ENCODE measurements around the gene PPP6R1. TPM values are rescaled to one million over a fixed set of nuclear protein-coding genes. Genes with fewer than 3 reads are reported as not detected.

Gene PPP6R1
- total RNA-seq, 1 experiment from 2014 or later = 172 TPM

DNA sequence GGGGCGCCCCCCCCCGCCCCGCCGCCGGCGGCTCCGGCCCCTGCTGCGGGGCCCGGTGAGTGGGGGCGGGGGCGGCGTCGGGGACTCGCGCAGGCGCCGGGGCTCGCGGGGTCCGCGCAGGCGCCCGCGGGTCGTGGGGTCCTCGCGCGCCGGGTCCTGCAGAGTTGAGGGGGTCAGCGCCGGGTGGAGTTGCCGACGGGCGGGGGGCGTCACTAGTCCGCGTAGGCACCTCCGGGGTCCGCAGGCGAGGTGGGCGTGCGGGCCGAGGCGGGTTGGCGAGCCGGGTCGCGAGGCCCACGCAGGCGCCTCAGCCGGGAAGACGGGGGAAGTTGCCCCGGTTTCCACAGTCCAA, 365 bp downstream of the PPP6R1 start (continued):
- TF ChIP-seq, protein P1, sequence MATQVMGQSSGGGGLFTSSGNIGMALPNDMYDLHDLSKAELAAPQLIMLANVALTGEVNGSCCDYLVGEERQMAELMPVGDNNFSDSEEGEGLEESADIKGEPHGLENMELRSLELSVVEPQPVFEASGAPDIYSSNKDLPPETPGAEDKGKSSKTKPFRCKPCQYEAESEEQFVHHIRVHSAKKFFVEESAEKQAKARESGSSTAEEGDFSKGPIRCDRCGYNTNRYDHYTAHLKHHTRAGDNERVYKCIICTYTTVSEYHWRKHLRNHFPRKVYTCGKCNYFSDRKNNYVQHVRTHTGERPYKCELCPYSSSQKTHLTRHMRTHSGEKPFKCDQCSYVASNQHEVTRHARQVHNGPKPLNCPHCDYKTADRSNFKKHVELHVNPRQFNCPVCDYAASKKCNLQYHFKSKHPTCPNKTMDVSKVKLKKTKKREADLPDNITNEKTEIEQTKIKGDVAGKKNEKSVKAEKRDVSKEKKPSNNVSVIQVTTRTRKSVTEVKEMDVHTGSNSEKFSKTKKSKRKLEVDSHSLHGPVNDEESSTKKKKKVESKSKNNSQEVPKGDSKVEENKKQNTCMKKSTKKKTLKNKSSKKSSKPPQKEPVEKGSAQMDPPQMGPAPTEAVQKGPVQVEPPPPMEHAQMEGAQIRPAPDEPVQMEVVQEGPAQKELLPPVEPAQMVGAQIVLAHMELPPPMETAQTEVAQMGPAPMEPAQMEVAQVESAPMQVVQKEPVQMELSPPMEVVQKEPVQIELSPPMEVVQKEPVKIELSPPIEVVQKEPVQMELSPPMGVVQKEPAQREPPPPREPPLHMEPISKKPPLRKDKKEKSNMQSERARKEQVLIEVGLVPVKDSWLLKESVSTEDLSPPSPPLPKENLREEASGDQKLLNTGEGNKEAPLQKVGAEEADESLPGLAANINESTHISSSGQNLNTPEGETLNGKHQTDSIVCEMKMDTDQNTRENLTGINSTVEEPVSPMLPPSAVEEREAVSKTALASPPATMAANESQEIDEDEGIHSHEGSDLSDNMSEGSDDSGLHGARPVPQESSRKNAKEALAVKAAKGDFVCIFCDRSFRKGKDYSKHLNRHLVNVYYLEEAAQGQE (IDR thresholded peaks at IDR 0.05; ENCODE audit: insufficient read depth in 1 of 2, low read depth in 2 of 2, low read length in 1 of 2) = no peak

- Histone ChIP-seq H3K4me3 (ENCODE audit: low read depth in 2 of 2, low read length in 2 of 2) (peak overlapping the region; percentile 81 to 96), H3K9me3 (ENCODE audit: control insufficient read depth, insufficient read depth, low read depth, low read length) (no peaks in the 10 kb centered on the region), H3K27ac (ENCODE audit: low read length) (peak overlapping the region; percentile 91), H3K27me3 (ENCODE audit: control insufficient read depth, insufficient read depth, low read length) (no peaks in the 10 kb centered on the region), H3K4me1 (ENCODE audit: control insufficient read depth, insufficient read depth, low read length) (peaks cover 48% of the 10 kb centered on the region), H3K36me3 (ENCODE audit: control insufficient read depth, insufficient read depth, low read length) (peaks cover 5% of the 10 kb centered on the region; the same call in 1 of the 2 replicates)
- TF ChIP-seq SIN3A (IDR thresholded peaks at IDR 0.05; ENCODE audit: borderline replicate concordance, insufficient read depth, low read depth, low read length) (peak; percentile 67; the same call in 1 of the 2 replicates), POLR2AphosphoS5 (IDR thresholded peaks at IDR 0.05; ENCODE audit: low read depth, low read length) (no peak), TCF7L2 (IDR thresholded peaks at IDR 0.05; ENCODE audit: low read depth, low read length) (no peak)
- TF ChIP-seq, protein P2, sequence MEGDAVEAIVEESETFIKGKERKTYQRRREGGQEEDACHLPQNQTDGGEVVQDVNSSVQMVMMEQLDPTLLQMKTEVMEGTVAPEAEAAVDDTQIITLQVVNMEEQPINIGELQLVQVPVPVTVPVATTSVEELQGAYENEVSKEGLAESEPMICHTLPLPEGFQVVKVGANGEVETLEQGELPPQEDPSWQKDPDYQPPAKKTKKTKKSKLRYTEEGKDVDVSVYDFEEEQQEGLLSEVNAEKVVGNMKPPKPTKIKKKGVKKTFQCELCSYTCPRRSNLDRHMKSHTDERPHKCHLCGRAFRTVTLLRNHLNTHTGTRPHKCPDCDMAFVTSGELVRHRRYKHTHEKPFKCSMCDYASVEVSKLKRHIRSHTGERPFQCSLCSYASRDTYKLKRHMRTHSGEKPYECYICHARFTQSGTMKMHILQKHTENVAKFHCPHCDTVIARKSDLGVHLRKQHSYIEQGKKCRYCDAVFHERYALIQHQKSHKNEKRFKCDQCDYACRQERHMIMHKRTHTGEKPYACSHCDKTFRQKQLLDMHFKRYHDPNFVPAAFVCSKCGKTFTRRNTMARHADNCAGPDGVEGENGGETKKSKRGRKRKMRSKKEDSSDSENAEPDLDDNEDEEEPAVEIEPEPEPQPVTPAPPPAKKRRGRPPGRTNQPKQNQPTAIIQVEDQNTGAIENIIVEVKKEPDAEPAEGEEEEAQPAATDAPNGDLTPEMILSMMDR (IDR thresholded peaks at IDR 0.05) = no peak
- TF ChIP-seq, protein P1 (IDR thresholded peaks at IDR 0.05; ENCODE audit: insufficient read depth in 1 of 2, low read depth in 2 of 2, low read length in 1 of 2) = no peak
- no TSS peak for BruUV-seq (replicated peaks)
- ATAC-seq (no peak), DNase-seq (ENCODE audit: low read depth, low spot score) (no peak)
- intact Hi-C loops (cut with micrococcal nuclease; ENCODE audit: unreplicated experiment) (no loop called here), in situ Hi-C loops (cut with HindIII; ENCODE audit: low pct_unique_long_range_greater_than_20kb, low sequenced_read_pairs) (no loop called here)
- POLR2A ChIA-PET = interaction anchor here (0.6 kb wide), 1 partner anchor 101 kb away, joined by 3 read pairs; no protein-coding TSS in a partner anchor
- CTCF ChIA-PET = no interaction called here
Measured at GRCh38 chr19:55257461-55258420, 1.1 kb downstream of the PPP6R1 start.

All from Panc1 (cell line).